Fibroblast of skin of right biceps (primary cell): ENCODE results near the gene KCND1.
A peak's percentile ranks its signal among the peaks of the same experiment; 100 is the strongest.

Source experiments
- DNase-seq: peaks from one replicate; pipeline ENCODE4 v3.0.0-alpha.2; 2013

KCND1 gene

GRCh38 chrX:48937054-48937907 lies 34.4 kb downstream of the KCND1 start:
- peak; percentile 28 for DNase-seq

DNA sequence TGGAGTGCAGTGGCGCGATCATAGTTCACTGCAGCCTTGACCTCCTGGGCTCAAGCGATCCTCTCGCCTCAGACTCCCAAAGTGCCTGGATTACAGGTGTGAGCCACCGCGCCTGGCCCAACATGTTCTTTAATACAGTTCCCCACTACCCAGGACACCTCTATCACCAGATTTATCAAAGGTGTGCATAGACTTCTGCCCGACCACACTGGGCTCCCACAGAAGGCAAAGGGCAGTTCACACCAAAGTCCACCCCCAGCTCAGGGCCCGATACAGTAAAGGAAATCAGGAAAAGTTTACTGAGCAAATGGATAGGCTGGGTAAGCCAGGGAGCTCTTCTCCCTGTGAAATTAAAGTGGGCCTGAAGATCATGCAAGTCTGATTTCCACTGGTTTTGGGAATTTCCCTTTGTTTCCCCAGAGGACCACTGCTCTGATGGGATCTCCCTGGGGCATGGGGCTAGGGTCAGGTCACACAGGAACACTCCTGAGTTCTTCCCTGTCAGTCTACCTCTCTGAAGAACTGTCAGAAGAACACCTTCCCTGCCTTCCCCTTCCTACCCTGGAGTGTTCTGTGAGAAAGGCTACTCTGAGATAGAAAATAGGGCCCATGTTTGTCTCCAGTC lies 35.1 kb downstream of the KCND1 start:
- DNase-seq = no peak

DNA sequence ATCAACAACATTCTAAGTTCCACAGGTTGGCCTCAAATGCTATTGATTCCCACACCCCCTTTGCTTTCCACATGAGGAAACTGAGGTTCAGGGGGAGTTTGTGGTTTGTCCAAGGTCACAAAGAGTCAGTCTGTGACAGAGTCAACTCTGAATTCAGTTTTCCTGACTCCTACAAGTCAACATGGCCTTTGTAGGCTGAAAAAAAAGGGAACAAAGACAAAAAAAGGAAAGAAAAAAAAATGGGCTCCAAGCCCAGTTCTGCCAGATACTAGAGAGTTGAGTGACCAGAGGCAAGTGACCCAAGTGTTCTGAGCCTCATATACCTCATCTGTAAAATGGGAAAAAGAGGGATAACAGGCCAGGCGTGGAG lies 36.4 kb downstream of the KCND1 start:
- DNase-seq = no peak

DNA sequence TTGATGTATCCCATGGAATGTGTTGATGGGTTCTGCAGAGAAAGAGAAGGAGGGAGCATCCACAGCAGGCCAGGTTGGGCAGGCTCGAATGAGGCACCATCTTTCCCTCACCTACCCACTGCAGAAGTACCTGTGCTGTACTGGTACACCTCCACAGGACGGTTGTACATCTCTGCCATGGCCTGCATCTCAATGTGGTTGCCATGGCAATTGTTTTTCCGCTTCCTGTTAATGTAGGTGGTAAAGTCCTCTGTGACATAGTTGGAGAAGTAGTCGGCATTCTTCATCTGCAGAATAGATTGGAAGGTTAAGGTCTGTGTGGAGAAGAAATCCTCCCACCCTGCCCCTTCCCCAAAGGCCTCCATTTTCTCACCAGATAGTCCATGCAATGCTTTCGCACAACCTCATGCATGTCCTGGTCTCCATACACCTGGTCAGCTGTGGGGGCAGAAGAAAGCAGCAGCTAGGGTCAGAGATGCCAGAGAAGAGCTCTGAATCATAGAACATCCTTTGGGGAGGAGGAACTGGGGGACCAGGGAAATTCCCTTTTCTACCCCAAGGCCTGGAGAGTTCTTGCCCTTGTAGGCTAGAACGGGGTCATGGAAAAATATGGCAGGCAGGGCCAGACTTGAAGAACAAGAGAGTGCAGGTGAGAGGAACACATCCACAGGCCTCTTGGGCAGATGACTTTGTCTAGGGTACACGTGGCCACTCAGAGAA lies 36.9 kb downstream of the KCND1 start:
- DNase-seq = no peak

GRCh38 chrX:48933757-48934156 lies 37.9 kb downstream of the KCND1 start:
- no peak for DNase-seq

- DNase-seq = no peak
Measured at GRCh38 chrX:48927736-48928382, 43.8 kb downstream of the KCND1 start.

- no peak for DNase-seq
Measured at GRCh38 chrX:48927123-48927522, 44.5 kb downstream of the KCND1 start.

DNA sequence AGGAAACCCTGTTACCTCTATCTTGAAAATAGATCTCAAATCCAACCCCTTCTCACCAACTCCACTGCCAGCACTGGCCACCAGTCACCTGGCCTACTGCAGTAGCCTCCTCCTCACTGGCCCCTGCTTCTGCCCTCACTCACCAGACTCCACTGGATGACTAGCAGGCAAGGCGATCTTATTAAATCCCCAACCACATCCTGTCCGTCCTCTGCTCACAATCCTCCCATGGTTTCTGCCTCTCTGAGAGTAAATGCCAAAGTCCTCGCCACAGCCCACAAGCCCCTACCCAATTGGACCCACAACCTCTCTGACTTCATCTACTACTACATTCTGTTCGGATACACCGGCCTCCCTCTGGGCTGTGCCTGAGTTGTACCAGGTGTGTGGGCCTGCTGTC lies 47.4 kb downstream of the KCND1 start:
- DNase-seq = no peak

DNA sequence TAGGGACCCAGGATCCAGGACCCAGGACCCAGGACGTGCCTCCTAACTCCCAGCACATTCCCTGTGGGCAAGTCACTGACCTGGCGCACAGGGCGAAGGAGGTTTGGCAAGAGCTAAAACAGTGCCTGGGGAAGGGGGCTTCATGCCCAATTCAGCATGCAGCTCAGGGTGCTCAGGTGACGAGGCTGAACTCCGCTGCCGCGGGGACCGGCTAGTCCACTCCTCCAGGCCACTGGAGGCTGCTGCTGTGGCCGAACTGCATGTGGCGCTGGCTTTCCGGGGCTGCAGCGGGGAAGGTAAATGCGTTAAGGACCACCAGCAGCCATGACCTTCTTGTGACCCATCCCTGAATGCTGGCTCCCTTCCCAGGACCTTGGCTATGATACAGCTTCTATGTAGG lies 47.9 kb downstream of the KCND1 start:
- DNase-seq = no peak

GRCh38 chrX:48920718-48921104 lies 50.9 kb downstream of the KCND1 start:
- no peak for DNase-seq

GRCh38 chrX:48919947-48920717 lies 51.5 kb downstream of the KCND1 start:
- DNase-seq = no peak

- no peak for DNase-seq
Measured at GRCh38 chrX:48919360-48919841, 52.2 kb downstream of the KCND1 start.

DNA sequence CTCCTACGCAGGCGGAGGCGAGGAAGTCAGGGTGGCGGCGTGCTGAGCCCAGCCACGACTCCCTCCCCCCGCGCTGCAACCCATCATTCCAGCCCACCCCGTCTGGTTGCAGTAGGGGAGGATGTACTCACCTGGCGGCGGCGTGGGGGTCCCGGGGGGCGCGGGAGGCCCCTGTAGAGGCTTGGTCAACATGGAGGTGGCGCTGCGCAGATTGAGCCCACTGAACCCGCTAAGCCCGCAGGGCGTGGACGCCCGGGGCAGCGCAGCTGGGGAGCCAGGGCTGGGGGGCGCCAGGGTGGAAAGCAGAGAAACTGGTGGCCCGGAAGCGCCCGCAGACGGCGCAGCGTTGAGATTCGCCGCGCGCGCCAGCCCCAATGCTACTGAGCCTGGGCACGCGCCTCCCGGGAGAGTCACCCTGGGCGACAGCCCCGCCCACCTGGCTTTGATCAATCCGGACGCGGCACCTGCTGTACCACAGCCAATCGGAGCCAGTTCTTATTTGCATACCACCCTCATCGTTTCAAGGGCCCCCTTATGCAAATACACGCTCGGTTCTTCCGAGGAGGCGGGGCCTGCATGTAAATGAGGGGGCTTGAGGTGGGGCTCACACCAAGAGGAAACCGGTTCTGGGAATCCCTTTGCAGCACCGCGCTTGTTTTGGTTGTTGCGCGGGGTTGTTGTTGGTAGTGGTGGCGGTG lies 52.9 kb downstream of the KCND1 start, which contains the start of gene PIM2:
TSS of gene PIM2 (minus strand) at position 382 of the 698 bp plus-strand sequence. CDS start at position 192, 190 bp downstream.
- DNase-seq = peak; percentile 76

GRCh38 chrX:48918301-48918642 lies 53.4 kb downstream of the KCND1 start:
- no peak for DNase-seq

DNA sequence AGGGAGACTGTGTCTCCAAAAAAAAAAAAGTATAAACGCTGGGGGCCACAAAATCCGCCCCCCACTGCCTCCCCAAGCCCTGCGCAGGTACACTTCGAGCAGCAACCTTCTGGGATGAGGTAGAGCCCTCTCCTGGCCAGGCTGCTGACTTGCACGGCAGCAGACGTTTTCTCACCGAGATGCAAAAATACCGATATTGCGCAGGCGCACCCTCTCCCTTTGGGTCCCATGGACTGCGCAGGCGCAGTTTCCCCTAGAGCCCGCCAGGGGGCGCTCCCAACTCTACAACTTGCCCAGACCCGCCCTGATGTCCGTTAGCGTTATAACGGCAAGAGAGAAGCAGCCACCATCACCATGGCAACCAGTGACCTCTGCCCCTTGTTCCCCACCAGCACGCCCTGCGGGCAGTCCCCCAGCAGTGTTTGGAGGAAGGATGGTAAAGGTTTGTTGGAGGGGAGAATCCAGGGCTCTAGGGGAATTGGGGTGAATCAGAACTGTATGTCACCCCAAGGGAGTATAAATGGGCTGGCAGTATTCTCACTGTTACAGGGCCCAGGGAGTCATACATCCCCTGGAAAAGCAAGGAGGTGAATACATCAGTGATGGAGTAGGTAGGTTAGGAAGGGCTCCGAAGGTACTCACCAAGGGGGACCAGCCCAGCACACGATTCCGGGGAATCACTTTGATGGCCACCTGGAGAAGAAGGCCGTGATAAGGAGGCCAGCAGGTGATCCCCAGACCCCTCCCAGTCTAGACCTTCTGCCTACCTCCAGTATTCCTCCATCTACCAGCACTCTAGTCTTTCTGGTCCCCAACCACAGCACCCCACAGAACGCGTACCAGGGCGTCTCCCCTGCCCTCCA lies 54.3 kb downstream of the KCND1 start:
- DNase-seq = peak; percentile 86

DNA sequence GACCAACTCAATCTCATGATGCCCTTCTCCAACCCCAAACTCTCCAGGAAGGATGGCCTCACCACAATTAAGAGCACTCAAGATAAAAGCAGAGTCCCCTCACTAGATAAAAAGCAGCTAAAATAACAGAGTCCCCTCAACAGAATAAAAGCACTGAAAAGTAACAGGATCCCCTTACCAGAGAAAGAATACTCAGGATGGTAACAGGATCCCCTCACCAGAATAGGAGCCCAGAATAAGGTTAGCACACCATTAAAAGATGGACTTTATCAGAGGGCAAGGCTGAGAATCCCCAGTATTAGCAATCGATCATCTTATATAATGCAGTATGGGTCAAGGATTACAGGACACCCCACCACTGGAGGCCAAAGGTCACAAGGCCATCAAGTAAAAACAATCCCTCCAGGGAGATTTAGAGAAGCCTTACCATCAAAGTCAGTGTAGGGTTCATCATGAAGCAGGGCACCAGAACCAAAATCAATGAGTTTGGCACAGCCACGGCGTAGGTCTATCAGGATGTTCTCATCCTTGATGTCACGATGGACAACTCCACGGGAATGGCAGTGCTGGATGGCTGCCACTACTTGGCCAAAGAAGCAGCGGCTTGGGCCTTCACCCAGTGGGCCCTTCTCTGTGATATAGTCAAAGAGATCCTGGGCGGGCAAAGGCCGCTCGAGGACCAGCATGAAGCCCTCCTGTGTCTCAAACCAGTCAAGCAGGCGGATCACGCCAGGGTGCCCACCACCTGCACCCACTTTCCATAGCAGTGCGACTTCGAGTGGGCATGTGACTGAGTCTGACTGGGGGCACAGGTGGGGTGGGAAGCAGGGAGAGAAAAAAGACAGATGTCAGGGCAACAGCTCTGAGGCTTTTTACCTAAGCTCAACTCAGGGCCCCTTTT lies 56.8 kb downstream of the KCND1 start:
- DNase-seq = no peak

- DNase-seq = no peak
Measured at GRCh38 chrX:48913605-48914366, 57.9 kb downstream of the KCND1 start.

GRCh38 chrX:48911412-48912182 lies 60.0 kb downstream of the KCND1 start, which contains the start of gene SLC35A2:
Gene SLC35A2 (minus strand): TSS chrX:48911646. CDS start chrX:48911636, 10 bp downstream.
- peak; percentile 67 for DNase-seq
